Measurements from ENCODE around the gene PRKN. TPM values are rescaled to one million over a fixed set of nuclear protein-coding genes. Genes with fewer than 3 reads are reported as not detected.

The PRKN gene
- total and polyA plus RNA-seq, 10 donors = 0.23 to 14.1 (median 7.0) TPM

- Histone ChIP-seq H3K27ac (no peak overlapping the region), H3K4me3 (no peak overlapping the region), H3K9me3 (peaks cover 0 to 32% (median 20%) of the 10 kb centered on the region in 8 donors), H3K27me3 (replicated peaks in 1 of 7) (no peaks in the 10 kb centered on the region), H3K36me3 (no peaks in the 10 kb centered on the region), H3K4me1 (no peaks in the 10 kb centered on the region)
- TF ChIP-seq POLR2A (IDR thresholded peaks at IDR 0.05) (no peak), POLR2AphosphoS5 (IDR thresholded peaks at IDR 0.05) (no peak), CTCF (IDR thresholded peaks at IDR 0.05 in 8 of 11, conservative IDR thresholded peaks at IDR 0.05 in 3 of 11) (no peak)
- intact Hi-C loops (cut with DNase I; ENCODE audit: low total_unique reads) = no loop called here
- DNase-seq = no peak
These were observed 1364.3 kb downstream of the PRKN start for GRCh38 chr6:161363286-161363685.

- DNase-seq = no peak
- no peak for TF ChIP-seq CTCF (IDR thresholded peaks at IDR 0.05 in 8 of 11, conservative IDR thresholded peaks at IDR 0.05 in 3 of 11)
- TF ChIP-seq POLR2A (IDR thresholded peaks at IDR 0.05) = no peak
- TF ChIP-seq POLR2AphosphoS5 (IDR thresholded peaks at IDR 0.05) = no peak
- intact Hi-C loops (cut with DNase I; ENCODE audit: low total_unique reads) = no loop called here
- H3K27ac ChIP-seq = no peak overlapping the region
- H3K36me3 ChIP-seq = no peaks in the 10 kb centered on the region
- no peaks in the 10 kb centered on the region for H3K27me3 ChIP-seq (replicated peaks in 1 of 7)
- H3K4me3 ChIP-seq = no peak overlapping the region
- WGBS, 5 donors = 92 to 96% (median 93%) methylated on average over 7 of the region's 7 CpGs
- H3K9me3 ChIP-seq = peaks cover 0 to 32% (median 20%) of the 10 kb centered on the region in 8 donors
- no peaks in the 10 kb centered on the region for H3K4me1 ChIP-seq
These were observed 1365.3 kb downstream of the PRKN start for GRCh38 chr6:161362266-161362665.

GRCh38 chr6:161361529-161361928 is 1366.0 kb downstream of the PRKN start:
- H3K27me3 ChIP-seq (replicated peaks in 1 of 7) = no peaks in the 10 kb centered on the region
- H3K9me3 ChIP-seq = peaks cover 0 to 32% (median 20%) of the 10 kb centered on the region in 8 donors
- no peaks in the 10 kb centered on the region for H3K36me3 ChIP-seq
- no peak overlapping the region for H3K27ac ChIP-seq
- no peak for DNase-seq
- TF ChIP-seq POLR2A (IDR thresholded peaks at IDR 0.05) (no peak), CTCF (IDR thresholded peaks at IDR 0.05 in 8 of 11, conservative IDR thresholded peaks at IDR 0.05 in 3 of 11) (no peak), POLR2AphosphoS5 (IDR thresholded peaks at IDR 0.05) (no peak)
- peaks cover 0 to 2% (median 0%) of the 10 kb centered on the region in 6 donors for H3K4me1 ChIP-seq
- intact Hi-C loops (cut with DNase I; ENCODE audit: low total_unique reads) = no loop called here
- 82 to 94% (median 85%) methylated on average over 9 of the region's 9 CpGs for WGBS, 5 donors
- H3K4me3 ChIP-seq = no peak overlapping the region

- H3K4me3 ChIP-seq = no peak overlapping the region
- no peaks in the 10 kb centered on the region for H3K36me3 ChIP-seq
- H3K27ac ChIP-seq = no peak overlapping the region
- DNase-seq = no peak
- intact Hi-C loops (cut with DNase I; ENCODE audit: low total_unique reads) = no loop called here
- TF ChIP-seq POLR2AphosphoS5 (IDR thresholded peaks at IDR 0.05) (no peak), POLR2A (IDR thresholded peaks at IDR 0.05) (no peak), CTCF (IDR thresholded peaks at IDR 0.05 in 8 of 11, conservative IDR thresholded peaks at IDR 0.05 in 3 of 11) (no peak)
- H3K4me1 ChIP-seq = peaks cover 0 to 10% (median 0%) of the 10 kb centered on the region in 6 donors
- no peaks in the 10 kb centered on the region for H3K27me3 ChIP-seq (replicated peaks in 1 of 7)
- H3K9me3 ChIP-seq = peaks cover 0 to 32% (median 20%) of the 10 kb centered on the region in 8 donors
- 42 to 50% (median 47%) methylated on average over 3 of the region's 3 CpGs for WGBS, 5 donors
These were observed 1367.0 kb downstream of the PRKN start for GRCh38 chr6:161360520-161360919.
